IPS DF 4.7 (cell line): ENCODE measurements around the gene HOXC13.

Experiments
- DNase-seq: peaks from one replicate; pipeline ENCODE4 v3.0.0-alpha.2; 2013; ENCODE audit warnings: low spot score; ENCODE audit errors: extremely low read depth

HOXC13 gene

DNA sequence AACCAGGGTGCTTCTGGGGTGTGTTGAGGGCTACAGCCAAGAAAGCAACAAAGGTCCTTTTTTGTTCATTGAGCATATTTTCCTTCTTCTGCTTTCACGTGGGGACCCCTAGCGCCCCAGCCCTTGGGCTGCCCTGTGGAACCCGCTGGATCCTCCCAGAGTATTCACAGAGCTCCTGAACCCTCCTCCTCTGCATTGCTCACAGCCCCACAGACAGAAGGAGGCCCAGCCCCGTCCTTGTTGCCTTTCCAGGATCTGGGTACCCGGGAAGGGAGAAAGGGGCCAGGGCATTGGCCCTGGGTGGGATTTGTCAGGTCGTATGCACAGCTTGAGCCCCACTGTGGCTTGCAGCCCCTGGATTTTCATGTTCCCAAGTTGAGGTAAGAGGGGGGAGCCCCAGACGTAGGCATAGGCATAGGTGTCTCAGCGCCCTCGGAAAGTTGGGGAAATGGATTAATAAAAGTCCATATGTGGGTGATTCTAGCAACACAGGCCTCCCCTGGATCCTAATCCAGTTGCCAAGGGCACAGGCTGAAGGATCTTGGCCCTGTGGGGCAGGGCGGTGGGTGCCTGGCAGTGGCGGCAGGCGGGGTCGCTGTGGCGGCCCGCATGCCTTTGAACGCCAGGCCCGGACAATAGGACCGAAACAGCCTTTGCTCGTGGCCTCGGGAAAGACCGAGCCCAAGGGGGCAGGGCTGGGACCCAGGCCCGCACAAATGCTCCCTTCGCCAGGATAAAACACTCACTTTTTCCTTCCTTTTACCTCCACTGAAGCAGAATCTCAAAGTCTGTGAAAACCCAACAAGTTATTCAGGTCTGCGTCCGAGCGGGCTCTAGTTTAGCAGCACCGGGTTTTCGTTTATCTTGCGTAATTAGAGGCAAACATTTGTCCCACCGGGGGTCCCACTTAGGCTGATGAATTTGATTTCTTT lies 43.3 kb downstream of the HOXC13 start:
- DNase-seq: no peak

GRCh38 chr12:53982648-53983567 lies 44.3 kb downstream of the HOXC13 start:
- DNase-seq: no peak

- no peak for DNase-seq
Measured at GRCh38 chr12:53983568-53983949, 44.9 kb downstream of the HOXC13 start.

GRCh38 chr12:53983950-53984572 lies 45.4 kb downstream of the HOXC13 start:
- no peak for DNase-seq

- no peak for DNase-seq
Measured at GRCh38 chr12:53984901-53985691, 46.5 kb downstream of the HOXC13 start, which contains the start of gene HOXC10. HOXC10 (plus strand) TSS chr12:53985146; CDS start chr12:53985260, 114 bp downstream.

DNA sequence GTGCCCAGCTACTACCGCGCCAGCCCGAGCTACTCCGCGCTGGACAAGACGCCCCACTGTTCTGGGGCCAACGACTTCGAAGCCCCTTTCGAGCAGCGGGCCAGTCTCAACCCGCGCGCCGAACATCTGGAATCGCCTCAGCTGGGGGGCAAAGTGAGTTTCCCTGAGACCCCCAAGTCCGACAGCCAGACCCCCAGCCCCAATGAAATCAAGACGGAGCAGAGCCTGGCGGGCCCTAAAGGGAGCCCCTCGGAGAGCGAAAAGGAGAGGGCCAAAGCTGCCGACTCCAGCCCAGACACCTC lies 47.0 kb downstream of the HOXC13 start:
- no peak for DNase-seq

- DNase-seq: no peak
Measured at GRCh38 chr12:53985994-53986685, 47.5 kb downstream of the HOXC13 start.

DNA sequence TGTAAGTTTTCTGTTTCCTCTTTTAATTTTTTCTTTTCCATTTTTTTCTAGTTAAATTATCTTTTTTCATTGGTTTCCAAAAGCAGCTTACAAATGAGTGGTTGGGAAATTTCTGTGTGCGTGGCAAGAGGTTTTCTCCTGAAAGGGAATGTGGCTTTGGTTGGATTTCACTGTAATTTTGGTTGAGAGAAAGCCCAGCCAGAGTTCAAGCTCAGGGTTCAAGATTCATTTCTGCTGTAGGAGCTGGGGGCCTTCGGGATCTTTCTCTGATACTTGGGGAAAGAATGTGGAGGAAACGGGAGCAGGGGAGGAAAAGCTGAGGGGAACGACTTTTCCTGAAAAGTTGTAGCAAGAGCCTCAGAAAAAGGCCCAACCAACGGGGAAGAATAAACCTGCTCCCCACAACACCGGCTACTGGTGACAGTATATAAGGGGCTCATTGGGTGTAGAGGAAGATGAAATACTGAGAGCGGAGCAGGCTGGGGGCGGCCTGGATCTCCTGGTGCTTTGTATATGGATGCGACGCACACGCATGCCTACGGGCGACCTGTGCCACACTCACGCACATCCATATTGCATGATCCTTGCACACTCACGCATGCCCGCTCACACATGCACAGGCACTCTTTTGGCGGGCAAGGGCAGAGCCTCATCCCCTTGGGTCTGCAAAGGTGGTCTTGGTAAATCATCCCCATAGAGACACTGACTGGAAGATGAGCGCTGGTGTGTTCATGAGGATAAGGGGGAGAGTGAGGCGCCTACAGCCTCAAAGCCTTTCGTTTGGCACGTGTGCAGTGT lies 48.3 kb downstream of the HOXC13 start:
- DNase-seq: no peak

- no peak for DNase-seq
Measured at GRCh38 chr12:53987787-53988230, 49.2 kb downstream of the HOXC13 start.

DNA sequence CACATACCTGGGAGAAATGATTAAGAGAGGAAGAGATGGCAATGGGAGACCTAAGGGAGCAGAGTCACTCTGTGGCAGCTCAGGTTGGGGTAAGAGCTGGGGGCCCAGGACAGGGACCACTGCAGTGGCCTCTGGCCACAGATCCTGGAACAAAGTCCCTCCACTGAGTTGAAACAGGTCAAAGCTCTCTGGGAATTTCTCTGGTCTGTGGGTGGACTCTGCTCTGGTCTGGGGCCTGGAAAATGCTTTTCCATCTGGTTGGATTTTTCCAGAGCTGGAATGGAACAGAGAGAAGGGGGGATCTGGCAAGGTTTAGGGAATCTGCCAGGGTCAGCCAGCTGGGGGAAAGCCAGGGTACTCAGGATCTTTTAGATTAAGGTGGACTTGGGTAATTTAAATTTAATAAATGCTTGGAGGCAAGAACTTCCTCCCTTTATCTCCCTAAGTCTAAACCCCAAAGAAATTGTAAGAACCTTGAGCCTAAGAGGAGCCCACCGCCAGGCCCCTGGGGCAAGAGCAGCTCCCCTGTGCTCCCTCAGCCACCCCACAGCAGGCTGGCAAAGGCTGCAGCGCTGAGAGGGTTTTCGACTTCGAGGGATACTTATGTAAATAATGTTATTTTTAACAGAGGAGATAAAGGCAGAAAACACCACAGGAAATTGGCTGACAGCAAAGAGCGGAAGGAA lies 50.1 kb downstream of the HOXC13 start:
- no peak for DNase-seq

GRCh38 chr12:53989227-53990113 lies 50.8 kb downstream of the HOXC13 start:
- no peak for DNase-seq

- DNase-seq: no peak
Measured at GRCh38 chr12:53990311-53991076, 51.9 kb downstream of the HOXC13 start.

- no peak for DNase-seq
Measured at GRCh38 chr12:53991077-53991460, 52.4 kb downstream of the HOXC13 start.

DNA sequence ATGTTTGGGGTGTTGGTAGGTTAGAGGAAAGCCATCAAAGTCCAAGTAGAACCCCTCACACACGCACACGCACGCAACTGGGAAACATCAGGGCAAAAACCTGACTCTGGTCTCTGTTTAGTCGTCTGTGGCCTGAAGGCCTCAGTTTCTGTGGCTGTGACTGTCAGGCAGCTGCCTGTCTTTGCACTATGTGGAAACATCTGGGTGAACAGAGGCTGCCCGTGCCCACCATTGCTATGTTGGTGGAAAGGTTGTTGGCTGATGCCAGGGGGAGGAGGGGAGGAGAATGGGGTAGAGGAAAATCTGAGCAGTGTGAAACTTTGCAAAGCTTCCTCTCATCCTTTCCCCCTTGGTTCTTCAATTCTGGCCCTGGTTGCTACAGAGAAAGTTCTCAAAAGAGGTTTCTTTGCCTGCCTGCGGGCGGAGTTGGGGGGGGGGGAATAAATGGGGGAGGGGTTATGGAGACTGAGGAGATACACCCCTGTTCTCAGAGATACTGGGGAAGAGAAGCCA lies 53.8 kb downstream of the HOXC13 start:
- no peak for DNase-seq

- no peak for DNase-seq
Measured at GRCh38 chr12:53993162-53994008, 54.8 kb downstream of the HOXC13 start.

DNA sequence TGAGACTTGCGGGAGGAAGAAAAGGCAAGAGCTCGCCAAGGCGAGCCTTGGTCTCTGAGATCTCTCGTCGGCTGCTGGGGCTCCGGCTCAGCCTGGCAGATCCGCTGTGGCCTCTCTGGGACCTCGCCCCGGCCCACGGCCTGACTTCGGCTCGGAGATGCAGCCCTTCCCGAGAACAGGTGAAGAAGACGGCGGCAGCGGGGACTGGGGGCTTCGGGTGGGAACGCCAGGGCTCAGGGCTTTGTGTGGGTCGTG lies 55.3 kb downstream of the HOXC13 start:
- no peak for DNase-seq
